Thyroid gland (tissue), 4 donors: ENCODE data around the gene TMEM269.

Experiments used
- POLR2A ChIP-seq, 2 donors: fragments of 450-650 bp; IDR thresholded peaks; one replicate each; pipeline ENCODE4 v1.6.1; 2017; ENCODE audit warnings: antibody characterized with exemption in 2 of 2, mild to moderate bottlenecking in 2 of 2, moderate library complexity in 1 of 2
- TF ChIP-seq, protein P1 (sequence below), 6 experiments: fragments of 200-600 bp in 3 of 6; fragments of 450-650 bp in 3 of 6; sonication (generic) in 3 of 6; IDR thresholded peaks; one replicate each; pipeline ENCODE4 v1.5.1; 2016 to 2019; ENCODE audit warnings: antibody characterized with exemption in 6 of 6, mild to moderate bottlenecking in 2 of 6, inconsistent platforms in 1 of 6, moderate library complexity in 1 of 6

DNA sequence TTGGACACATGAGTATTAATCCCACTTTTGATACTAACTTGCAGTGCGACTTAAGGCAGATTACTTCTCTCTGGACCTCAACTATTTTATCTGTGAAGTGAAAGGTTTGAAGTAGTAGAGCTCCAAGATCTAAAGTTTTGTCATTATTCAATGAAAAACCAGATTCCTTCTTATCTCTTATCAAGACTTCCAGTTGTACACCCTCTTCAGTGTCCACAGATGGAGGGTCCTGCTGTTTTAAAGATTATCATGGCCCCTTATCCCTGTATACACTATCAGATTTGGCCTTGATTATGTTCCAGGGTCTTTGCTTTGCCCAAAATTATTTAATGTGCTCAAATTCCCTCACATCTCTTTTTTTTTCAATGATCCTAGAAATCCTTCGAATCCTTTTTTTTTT is 16.6 kb upstream of the TMEM269 start:
- TF ChIP-seq, protein P1, sequence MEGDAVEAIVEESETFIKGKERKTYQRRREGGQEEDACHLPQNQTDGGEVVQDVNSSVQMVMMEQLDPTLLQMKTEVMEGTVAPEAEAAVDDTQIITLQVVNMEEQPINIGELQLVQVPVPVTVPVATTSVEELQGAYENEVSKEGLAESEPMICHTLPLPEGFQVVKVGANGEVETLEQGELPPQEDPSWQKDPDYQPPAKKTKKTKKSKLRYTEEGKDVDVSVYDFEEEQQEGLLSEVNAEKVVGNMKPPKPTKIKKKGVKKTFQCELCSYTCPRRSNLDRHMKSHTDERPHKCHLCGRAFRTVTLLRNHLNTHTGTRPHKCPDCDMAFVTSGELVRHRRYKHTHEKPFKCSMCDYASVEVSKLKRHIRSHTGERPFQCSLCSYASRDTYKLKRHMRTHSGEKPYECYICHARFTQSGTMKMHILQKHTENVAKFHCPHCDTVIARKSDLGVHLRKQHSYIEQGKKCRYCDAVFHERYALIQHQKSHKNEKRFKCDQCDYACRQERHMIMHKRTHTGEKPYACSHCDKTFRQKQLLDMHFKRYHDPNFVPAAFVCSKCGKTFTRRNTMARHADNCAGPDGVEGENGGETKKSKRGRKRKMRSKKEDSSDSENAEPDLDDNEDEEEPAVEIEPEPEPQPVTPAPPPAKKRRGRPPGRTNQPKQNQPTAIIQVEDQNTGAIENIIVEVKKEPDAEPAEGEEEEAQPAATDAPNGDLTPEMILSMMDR (IDR thresholded peaks at IDR 0.05), result no peak
- no peak for TF ChIP-seq POLR2A (IDR thresholded peaks at IDR 0.05)
